SW480 (cell line): ENCODE data around the gene PIN1.

Experiments used
- DNase-seq: peaks from one replicate; pipeline ENCODE4 v3.0.0-alpha.2; 2016; ENCODE audit warnings: low spot score

The PIN1 gene

DNA sequence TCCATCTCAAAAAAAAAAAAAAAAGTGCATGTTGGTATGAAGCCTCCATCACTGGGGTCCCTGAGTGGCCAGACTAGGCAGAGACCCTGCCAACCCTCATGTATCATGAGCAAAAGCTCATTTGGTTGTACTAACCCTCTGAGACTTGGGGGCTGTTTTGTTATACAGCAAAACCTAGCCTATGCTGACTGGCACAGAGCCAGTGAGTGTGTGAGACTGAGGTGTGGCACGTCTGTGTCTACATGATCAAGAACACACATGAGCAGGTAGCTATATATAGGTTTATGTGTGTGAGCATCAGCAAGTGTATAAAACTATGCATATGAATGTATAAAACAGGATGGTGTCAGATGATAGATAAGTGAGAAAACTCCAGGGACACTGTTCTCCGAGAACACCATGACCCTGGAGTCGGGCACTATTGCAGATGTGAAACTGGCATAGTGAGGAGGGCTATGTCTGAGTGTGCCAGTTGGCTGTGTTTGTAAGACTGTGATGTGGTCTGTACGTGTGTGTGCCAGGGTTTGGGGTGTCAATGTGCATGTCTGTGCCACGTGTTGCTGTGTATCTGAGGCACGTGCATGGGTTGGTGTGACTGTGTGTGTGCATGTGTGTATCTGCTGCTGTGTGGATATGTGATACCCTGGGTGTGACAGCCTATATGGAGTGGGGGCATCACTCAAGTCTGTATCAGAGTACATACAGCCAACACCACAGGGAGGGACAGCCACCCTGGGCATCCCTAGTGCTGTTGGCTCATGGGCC is 56.7 kb downstream of the PIN1 start:
- DNase-seq = no peak
